22Rv1 (cell line): ENCODE data around the gene SHISA2.

Experiments
- H3K27ac ChIP-seq: fragments of 450-650 bp; 2 replicates; pipeline ENCODE4 v1.5.1; 2017
- ZFX ChIP-seq: fragments of 450-650 bp; IDR thresholded peaks from 2 replicates; pipeline ENCODE4 v1.6.1; 2017; ENCODE audit warnings: antibody characterized with exemption, borderline replicate concordance
- TF ChIP-seq, protein P1 (sequence below): fragments of 450-650 bp; IDR thresholded peaks from 2 replicates; pipeline ENCODE4 v1.5.1; 2017; ENCODE audit warnings: mild to moderate bottlenecking

SHISA2 gene

GRCh38 chr13:26011996-26012821 is 39.6 kb downstream of the SHISA2 start:
- TF ChIP-seq ZFX: no peak
- TF ChIP-seq, protein P1, sequence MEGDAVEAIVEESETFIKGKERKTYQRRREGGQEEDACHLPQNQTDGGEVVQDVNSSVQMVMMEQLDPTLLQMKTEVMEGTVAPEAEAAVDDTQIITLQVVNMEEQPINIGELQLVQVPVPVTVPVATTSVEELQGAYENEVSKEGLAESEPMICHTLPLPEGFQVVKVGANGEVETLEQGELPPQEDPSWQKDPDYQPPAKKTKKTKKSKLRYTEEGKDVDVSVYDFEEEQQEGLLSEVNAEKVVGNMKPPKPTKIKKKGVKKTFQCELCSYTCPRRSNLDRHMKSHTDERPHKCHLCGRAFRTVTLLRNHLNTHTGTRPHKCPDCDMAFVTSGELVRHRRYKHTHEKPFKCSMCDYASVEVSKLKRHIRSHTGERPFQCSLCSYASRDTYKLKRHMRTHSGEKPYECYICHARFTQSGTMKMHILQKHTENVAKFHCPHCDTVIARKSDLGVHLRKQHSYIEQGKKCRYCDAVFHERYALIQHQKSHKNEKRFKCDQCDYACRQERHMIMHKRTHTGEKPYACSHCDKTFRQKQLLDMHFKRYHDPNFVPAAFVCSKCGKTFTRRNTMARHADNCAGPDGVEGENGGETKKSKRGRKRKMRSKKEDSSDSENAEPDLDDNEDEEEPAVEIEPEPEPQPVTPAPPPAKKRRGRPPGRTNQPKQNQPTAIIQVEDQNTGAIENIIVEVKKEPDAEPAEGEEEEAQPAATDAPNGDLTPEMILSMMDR: no peak
- no peak overlapping the region for H3K27ac ChIP-seq

DNA sequence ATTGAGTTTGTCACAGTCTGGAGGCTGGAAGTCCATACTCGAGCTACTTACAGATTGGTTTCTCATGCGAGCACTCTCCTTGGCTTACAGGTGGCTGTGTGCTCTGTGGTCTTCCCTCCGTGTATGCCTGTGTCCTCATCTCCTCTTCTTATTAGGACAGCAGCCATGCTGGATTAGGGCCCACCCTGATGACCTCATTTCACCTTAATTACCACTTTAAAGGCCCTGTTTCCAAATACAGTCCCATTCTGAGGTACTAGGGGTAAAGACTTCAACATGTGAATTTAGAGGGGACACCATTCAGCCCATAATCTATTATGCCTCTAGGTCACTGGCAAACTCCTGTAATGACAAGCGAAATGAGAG is 40.6 kb downstream of the SHISA2 start:
- H3K27ac ChIP-seq: no peak overlapping the region
- TF ChIP-seq, protein P1: no peak
- TF ChIP-seq ZFX: no peak

GRCh38 chr13:26010487-26011207 is 41.2 kb downstream of the SHISA2 start:
- H3K27ac ChIP-seq: no peak overlapping the region
- TF ChIP-seq ZFX: no peak
- TF ChIP-seq, protein P1: no peak

GRCh38 chr13:26007261-26008125 is 44.3 kb downstream of the SHISA2 start:
- H3K27ac ChIP-seq: no peak overlapping the region
- TF ChIP-seq, protein P1: no peak
- TF ChIP-seq ZFX: no peak
